Kidney (tissue), 14 donors: ENCODE data around the gene ZNF775. TPM values are rescaled to one million over a fixed set of nuclear protein-coding genes. Genes with fewer than 3 reads are reported as not detected.

ENCODE experiments used
- DNase-seq, 5 donors: peaks; one replicate each; pipeline ENCODE4 v3.0.0-alpha.2; 2013 to 2020
- FAIRE-seq: peaks from 2 replicates; lab custom pipeline; 2012; peaks lifted over from hg19 to GRCh38; lab: Jason Lieb, UNC
- H3K27ac ChIP-seq, 2 donors: one replicate each; pipeline ENCODE4 v1.7.0; 2013; ENCODE audit warnings: low read depth in 2 of 2, low read length in 2 of 2, inconsistent platforms in 1 of 2
- H3K27me3 ChIP-seq: one replicate; pipeline ENCODE4 v1.7.1; 2013; ENCODE audit warnings: low read length, inconsistent platforms; ENCODE audit not compliant: control insufficient read depth, insufficient read depth
- H3K36me3 ChIP-seq, 3 donors: one replicate each; pipeline versions ENCODE4 v1.7.0 to v1.7.1; 2013; ENCODE audit warnings: low read length in 3 of 3, control low read depth in 1 of 3, inconsistent platforms in 1 of 3; ENCODE audit not compliant: insufficient read depth in 3 of 3, control insufficient read depth in 2 of 3
- H3K4me1 ChIP-seq, 3 donors: one replicate each; pipeline versions ENCODE4 v1.7.0 to v1.7.1; 2013; ENCODE audit warnings: low read length in 3 of 3, inconsistent platforms in 1 of 3, low read depth in 1 of 3; ENCODE audit not compliant: control insufficient read depth in 2 of 3, insufficient read depth in 2 of 3
- H3K4me3 ChIP-seq, 3 donors: one replicate each; pipeline versions ENCODE4 v1.7.0 to v1.8.1; 2013; ENCODE audit warnings: low read length in 3 of 3, control low read depth in 1 of 3, inconsistent platforms in 1 of 3
- H3K9ac ChIP-seq, 3 donors: one replicate each; pipeline versions ENCODE4 v1.7.0 to v1.7.1; 2013; ENCODE audit warnings: low read length in 3 of 3, control low read depth in 1 of 3, inconsistent platforms in 1 of 3
- H3K9me3 ChIP-seq, 3 donors: one replicate each; pipeline versions ENCODE4 v1.7.0 to v1.7.1; 2013; ENCODE audit warnings: low read length in 3 of 3, control low read depth in 1 of 3, inconsistent platforms in 1 of 3; ENCODE audit not compliant: control insufficient read depth in 2 of 3, insufficient read depth in 1 of 3
- intact Hi-C: fragments of 100-400 bp; cut with DNase I; formaldehyde crosslinking; loops from one replicate; pipeline ENCODE4 v1.11.1; 2022
- polyA plus RNA-seq: library from polyadenylated mRNA; stranded (reverse); fragments of 350-450 nt; fragmentation: Illumina TruSeq; extraction: RNeasy Lipid Tissue Mini Kit (QIAGEN cat#74804); gene quantifications from one replicate; pipeline ENCODE4 v1.2.3, GENCODE V29; 2014; ENCODE audit warnings: low read depth, low replicate concordance; ENCODE audit not compliant: insufficient read depth
- total RNA-seq: library from RNA; stranded (reverse); fragmentation: NEBNext Ultra II Directional; extraction: Animal tissue kit (Norgen Biotek cat#: 25700); gene quantifications from one replicate; pipeline ENCODE4 v1.2.1, GENCODE V29; 2021
- TF ChIP-seq, protein P1 (sequence below): IDR thresholded peaks from 3 replicates; pipeline ENCODE4 v1.5.1; 2012; ENCODE audit warnings: mild to moderate bottlenecking, moderate library complexity, borderline replicate concordance; ENCODE audit not compliant: insufficient read depth; ENCODE audit errors: extremely low read depth
- donor health status: control.
- donor health status: control.
- donor health status: control.
- donor health status: control.
- donor health status: control.
- donor health status: DM: yes; HTN: yes; CAD: no.
- donor health status: Normal renal cell carcinoma (clear cell type).

The ZNF775 gene
- total and polyA plus RNA-seq, 2 donors from 2014 or later, result 3.7 to 5.2 TPM

DNA sequence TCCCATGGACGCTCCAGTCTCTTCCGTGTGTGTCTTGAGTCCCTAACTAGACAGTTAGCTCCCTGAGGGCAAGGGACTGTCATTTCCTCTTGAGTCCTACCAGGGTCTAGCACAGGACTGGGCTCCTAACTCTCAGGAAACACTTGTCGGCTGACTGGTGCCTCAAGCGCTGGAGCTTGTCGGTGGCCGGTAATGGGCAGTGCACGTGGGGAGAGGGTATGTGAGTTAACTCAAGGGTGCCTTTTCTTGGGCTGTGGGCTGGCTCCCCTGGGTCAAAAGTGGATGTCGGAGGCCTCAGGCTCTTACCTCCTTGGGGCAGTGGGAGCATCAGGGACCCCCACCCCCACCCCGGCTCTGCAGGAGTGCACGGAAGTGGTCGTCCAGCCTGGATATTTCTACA, 32.9 kb downstream of the ZNF775 start:
- no peak for DNase-seq
- H3K9ac ChIP-seq, result peak overlapping the region in 1 of 3 donors; percentile 51
- H3K27ac ChIP-seq, result no peak overlapping the region
- intact Hi-C loops, result no loop called here
- TF ChIP-seq, protein P1, sequence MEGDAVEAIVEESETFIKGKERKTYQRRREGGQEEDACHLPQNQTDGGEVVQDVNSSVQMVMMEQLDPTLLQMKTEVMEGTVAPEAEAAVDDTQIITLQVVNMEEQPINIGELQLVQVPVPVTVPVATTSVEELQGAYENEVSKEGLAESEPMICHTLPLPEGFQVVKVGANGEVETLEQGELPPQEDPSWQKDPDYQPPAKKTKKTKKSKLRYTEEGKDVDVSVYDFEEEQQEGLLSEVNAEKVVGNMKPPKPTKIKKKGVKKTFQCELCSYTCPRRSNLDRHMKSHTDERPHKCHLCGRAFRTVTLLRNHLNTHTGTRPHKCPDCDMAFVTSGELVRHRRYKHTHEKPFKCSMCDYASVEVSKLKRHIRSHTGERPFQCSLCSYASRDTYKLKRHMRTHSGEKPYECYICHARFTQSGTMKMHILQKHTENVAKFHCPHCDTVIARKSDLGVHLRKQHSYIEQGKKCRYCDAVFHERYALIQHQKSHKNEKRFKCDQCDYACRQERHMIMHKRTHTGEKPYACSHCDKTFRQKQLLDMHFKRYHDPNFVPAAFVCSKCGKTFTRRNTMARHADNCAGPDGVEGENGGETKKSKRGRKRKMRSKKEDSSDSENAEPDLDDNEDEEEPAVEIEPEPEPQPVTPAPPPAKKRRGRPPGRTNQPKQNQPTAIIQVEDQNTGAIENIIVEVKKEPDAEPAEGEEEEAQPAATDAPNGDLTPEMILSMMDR, result no peak
- no peaks in the 10 kb centered on the region for H3K9me3 ChIP-seq
- no peak overlapping the region for H3K4me3 ChIP-seq
- peaks cover 0 to 26% (median 16%) of the 10 kb centered on the region in 3 donors for H3K4me1 ChIP-seq
- no peaks in the 10 kb centered on the region for H3K36me3 ChIP-seq
- H3K27me3 ChIP-seq, result no peaks in the 10 kb centered on the region
- no peak for FAIRE-seq

DNA sequence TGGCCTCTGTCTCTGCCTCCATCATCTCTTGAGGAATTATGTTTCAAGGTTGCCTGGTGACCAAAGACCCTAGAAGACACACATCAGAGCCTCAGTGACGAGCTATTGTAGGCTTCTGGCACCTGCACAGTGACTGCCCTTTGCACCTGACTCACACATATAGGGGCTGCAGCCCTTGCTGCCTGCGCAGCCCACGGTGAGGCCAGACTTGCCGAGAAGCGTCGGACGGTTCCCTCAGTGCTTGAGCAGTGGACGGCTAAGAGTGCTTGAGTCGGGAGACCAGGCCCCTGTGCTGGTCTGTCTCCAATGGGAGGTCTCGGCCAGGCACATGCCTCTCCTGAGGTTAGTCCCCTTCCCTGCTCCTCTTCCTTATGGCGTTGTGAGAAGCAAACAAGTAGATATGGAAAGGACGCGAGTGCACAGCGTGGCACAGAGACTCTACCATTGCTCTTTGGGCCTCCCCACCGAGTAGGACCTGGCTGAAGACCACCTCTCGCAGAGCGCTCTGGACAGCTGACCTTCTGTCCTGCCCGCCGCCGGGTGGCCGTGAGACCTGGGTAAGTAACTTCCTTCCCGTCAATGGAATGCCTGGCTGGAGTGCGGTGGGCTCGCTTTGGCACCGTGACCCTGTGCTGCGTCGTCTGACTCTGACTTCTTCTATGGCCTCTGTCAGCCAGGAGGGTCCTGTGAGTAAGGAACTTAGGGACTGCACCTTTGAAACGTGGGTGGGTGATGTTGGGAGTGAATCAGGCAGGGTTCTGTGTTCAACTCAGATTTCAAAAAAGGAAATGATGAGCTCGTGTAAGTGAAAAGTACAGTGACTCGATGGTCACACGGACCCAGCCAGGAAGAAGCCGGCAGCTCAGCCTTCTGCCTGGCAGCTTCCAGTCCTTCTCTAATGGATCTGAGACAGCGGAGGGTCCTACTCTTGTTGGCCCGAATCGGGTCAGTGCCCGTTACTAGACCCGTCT, 33.7 kb downstream of the ZNF775 start:
- Histone ChIP-seq H3K9me3 (no peaks in the 10 kb centered on the region), H3K4me3 (no peak overlapping the region), H3K27ac (no peak overlapping the region), H3K36me3 (no peaks in the 10 kb centered on the region), H3K27me3 (no peaks in the 10 kb centered on the region), H3K9ac (no peak overlapping the region), H3K4me1 (peaks cover 0 to 23% (median 13%) of the 10 kb centered on the region in 3 donors)
- intact Hi-C loops, result no loop called here
- no peak for FAIRE-seq
- TF ChIP-seq, protein P1, result no peak
- DNase-seq, result peak in 1 of 5 donors; percentile 71

DNA sequence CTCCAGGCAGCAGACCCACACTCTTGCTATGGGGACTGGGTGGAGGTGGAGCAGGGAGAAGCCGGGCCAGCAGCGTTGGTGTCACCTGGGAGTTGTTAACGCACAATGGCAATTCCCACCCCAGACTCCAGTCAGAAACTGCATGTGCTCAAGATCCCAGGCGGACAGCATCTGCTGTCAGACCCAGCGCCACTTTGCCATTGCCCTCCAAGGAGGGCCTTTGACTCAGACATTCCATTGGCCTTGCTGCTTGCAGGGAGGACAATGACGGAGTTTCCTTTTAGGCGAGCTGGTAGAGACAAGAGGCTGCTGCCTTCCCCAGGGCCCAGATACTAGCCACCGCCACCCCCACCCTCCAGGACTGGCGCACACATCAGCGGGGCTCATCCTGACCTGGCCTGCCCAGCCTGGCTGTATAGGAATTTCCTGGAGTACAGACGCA, 34.5 kb downstream of the ZNF775 start:
- H3K4me3 ChIP-seq, result no peak overlapping the region
- no peak overlapping the region for H3K9ac ChIP-seq
- H3K36me3 ChIP-seq, result no peaks in the 10 kb centered on the region
- no peak for DNase-seq
- intact Hi-C loops, result no loop called here
- no peak for FAIRE-seq
- no peaks in the 10 kb centered on the region for H3K9me3 ChIP-seq
- H3K27me3 ChIP-seq, result no peaks in the 10 kb centered on the region
- H3K27ac ChIP-seq, result no peak overlapping the region
- TF ChIP-seq, protein P1, result no peak
- peaks cover 0 to 23% (median 11%) of the 10 kb centered on the region in 3 donors for H3K4me1 ChIP-seq
